GM21576 (cell line): Measurements from ENCODE around the gene ZSCAN5B.
A peak's percentile ranks its signal among the peaks of the same experiment; 100 is the strongest.

ENCODE experiments used
- ATAC-seq: cut with Tn5 transposase; IDR thresholded peaks from one replicate; pipeline ENCODE4 v1.9.1; 2021; ENCODE audit warnings: mild to moderate bottlenecking, moderate library complexity; ENCODE audit not compliant: unreplicated experiment

The ZSCAN5B gene

DNA sequence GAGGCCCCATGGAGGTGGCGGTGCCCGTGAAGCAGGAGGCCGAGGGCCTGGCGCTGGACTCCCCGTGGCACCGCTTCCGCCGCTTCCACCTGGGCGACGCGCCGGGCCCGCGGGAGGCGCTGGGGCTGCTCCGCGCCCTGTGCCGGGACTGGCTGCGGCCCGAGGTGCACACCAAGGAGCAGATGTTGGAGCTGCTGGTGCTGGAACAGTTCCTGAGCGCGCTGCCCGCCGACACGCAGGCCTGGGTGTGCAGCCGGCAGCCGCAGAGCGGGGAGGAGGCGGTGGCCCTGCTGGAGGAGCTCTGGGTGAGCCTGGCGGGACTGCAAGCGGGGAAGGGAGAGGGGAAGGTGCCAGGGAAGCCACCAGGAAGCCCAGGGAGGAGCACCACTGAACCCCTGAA is 50.7 kb downstream of the ZSCAN5B start:
- no peak for ATAC-seq

DNA sequence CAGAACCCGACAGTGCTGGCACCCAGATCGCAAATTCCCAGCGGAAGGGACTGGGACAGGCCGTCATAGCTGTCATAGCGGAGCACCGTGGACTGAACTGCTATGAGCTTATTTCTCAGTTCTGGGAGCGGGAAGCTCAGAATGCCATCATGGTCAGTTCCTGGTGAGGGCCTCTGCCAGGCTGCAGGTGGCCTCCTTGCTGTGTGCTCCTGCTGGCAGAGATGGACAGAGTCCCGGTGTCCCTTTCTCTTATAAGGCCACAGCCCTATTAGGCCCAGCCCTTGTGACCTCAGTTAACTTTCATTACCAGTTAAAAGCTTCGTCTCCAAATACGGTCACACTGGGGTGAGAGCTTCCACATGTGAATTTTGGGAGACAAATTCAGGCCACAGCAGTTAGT is 51.9 kb downstream of the ZSCAN5B start:
- ATAC-seq = no peak

DNA sequence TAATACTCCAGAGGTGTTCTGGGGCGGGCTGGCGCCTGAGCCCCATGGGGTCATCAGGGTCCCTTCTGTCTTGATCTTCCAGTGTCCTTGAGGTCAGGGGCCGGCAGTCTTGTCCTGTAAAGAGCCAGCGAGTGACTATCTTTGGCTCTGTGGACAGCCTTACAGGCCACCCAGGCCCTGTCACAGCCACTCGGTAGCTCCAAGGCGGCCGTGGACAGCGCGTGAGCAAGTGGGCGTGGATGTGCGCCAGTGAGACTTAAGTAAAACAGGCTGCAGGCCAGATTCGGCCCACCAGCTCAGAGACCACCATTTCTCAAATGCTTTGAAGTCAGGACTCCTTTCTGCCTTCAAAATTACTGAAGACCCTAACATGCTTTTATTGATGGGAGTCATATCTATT is 52.8 kb downstream of the ZSCAN5B start:
- ATAC-seq = no peak

DNA sequence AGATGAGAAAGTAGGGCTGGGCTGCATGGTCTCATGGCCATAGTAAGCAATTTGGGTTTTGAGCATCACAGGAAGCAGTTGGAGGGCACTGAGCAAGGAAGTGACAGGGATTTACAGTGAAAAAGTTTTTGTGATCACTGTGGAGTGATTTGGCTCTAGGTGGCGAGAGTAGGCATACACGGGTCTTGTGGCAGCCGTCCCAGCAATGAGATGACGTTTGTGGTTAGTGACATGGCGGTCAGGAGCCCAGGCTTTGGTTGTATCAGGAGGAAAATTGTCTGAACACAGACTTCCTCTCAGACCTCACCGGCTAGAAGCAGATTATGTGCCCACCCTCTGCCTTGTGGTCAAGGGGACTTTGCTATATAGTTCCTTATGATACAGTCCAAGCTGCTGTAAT is 53.2 kb downstream of the ZSCAN5B start:
- no peak for ATAC-seq

DNA sequence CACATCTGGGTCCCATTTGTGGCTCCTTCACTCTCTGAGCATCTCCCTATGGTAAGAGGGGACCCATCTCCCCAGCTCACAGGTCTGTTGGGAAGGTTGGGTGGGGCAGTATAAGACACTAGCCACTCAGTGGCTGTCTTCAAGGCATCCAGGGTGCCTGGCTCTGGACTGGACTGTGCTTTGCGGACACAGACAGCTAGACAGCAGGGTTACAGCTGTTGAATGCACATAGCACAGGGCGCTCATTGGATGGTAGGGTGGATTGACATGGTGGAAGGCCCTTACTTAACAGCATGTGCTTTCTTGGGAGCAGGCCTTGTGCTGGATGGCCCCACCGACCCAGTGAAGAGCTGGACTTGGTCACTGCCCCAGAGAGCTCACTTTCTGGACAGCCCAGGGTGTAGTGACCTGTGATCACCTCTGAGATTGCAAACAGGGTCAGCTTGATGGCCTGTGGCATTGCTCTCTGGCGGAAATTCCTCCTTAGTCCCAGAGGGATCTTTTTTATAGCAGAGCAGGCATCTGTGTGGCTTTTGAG is 54.6 kb downstream of the ZSCAN5B start:
- ATAC-seq = no peak

DNA sequence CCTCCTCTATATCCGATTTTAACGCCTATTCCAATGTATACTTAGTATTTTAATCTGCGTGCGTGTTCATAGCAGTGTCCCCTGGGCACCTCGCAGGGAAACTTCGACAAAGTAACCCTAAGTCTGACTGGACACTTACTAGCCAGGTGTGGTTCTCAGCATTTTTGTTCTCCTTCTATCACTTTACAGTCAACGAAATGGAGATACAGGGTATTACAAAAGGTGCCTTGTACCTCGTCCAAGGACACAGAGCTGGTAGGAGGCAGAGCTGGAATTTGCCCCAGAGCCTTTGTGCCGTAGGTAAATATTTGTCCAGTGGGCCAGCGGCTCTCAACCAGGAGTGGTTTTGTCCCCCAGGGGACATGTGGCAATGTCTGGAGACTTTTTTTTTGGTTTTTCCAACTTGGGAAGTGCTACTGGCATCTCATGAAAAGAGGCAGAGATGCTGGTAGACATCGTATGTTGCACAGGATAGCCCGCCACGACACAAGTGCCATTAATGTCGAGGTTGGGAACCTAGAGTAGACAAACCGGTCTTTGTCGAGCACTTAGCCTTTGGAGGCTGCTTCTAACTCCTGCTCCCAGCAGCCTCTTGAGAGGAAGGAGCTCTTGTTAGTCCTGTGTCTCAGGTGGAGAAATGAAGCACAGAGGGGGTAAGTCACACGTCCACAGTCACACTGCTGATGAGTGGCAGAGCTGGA is 55.3 kb downstream of the ZSCAN5B start:
- ATAC-seq = no peak

DNA sequence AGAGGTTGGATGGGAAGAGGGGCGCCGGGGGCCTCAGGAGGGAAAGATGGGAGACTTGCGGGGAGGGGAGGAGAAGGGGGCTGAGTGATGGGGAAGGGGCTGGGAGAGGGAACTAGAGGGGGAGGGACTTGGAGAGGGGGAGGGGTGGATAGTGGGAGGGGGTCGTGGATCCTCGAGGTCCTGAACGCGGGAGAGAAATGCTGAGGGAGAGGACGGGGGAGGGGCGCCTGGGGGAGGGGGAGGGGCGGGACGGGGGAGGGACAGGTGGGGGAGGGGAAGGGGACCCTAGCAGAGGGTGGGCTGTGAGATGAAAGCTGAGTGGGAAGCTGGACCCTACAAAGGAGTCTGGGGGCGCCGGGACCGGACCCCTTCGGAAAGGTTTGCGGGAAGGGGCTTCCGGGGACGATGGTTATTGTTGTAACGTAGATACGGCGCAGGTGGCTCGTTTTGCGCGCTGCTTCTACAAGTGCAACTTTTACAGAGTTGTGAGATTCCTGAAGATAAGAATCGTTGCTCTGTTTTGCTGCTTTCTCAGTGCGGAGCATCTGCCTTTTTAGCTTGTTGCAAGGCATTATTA is 56.1 kb downstream of the ZSCAN5B start:
- no peak for ATAC-seq

DNA sequence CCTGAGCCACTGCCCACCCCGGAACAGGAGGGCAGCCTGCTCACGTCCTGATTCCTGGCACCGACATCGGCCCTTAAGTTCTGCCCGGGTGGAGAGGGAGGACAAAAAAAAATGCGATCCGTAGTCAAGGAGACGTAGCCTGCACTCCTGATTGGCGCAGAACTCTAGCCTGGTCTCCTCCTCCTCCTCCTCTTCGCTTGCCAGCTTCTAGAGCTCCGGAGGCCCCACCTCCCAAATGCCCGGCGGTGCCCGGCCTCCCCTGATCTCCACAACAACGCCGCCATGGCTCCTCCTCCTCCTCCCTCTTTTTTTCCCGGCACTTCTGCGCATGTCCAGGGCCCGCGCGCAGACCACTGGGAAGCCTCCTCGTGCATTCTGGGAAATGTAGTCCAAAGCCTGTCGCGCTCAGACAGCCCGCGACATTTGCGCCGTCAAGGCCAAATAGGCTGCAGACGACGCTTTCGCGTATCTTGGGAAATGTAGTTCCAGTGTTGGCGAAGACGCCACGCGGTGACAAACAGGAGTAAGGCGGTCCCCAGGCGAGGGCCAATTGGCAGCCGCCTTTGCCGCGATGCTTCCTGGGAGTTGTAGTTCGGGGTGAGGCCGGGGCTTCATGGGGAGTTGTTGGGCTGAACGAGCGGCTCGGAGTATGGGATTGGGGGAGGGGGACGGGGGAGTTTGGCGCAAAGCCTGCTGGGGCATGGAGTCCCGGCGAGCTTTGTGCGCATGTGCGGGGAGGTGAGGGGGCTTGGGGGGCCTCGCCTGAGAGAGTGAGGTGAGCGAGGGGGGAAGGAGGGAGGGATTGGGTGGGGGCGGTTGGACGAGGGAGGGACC is 56.8 kb downstream of the ZSCAN5B start, which contains the start of gene ZNF444:
TSS of gene ZNF444 (plus strand) at position 705 of the 834 bp plus-strand sequence. CDS start 5,625 bp downstream, outside the sequence.
- ATAC-seq = peak; percentile 81

DNA sequence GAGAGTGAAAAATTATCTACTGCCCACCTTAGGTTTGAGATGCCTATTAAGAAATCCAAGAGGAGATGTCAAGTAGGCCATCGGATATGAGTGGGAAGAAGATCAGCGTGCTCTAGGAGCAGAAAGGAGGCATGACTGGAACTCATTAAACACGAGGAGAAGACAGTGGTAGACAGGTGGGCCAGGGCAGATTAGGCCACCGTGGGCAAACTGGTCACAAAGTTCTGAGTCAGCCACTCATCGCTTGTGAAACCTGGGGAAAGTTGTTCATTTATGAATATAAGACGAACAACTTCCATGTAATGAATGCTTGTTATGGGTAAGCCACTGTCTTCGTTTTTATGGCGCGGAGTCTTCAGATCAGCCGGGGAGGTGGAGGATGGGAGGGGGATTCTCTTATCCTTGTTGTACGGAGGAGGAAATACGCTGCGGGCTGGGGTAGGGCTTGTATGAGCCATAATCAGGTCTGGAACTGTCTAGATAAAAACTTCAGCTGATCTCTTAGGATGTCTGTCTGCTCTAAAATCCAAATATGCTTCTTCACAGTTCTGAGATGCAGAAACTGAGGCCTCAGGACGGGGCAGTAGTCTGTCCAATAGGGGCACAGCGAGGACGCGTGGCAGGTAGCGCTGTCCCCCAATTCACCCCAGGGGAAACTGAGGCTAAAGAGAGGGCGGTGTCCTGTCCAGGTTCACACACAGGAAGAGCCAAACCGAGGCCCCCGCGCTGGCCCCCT is 57.6 kb downstream of the ZSCAN5B start:
- ATAC-seq = no peak
